ENCODE results near the gene PPP1R1C. TPM values are rescaled to one million over a fixed set of nuclear protein-coding genes. Genes with fewer than 3 reads are reported as not detected.
"Not testable (repeated sequence)": the region's sequence is repeated elsewhere in the genome, so short reads cannot be mapped to it uniquely, and the experiment has no call there.

Gene PPP1R1C
- total and polyA plus RNA-seq, 2 donors: 2.4 to 3.4 TPM

- DNase-seq (ENCODE audit: extremely low spot score): no peak
- Histone ChIP-seq H3K27ac (ENCODE audit: low read depth) (no peak overlapping the region), H3K36me3 (ENCODE audit: insufficient read depth) (no peaks in the 10 kb centered on the region), H3K4me3 (ENCODE audit: low read depth, low read length) (no peak overlapping the region), H3K4me1 (ENCODE audit: insufficient read depth) (no peaks in the 10 kb centered on the region)
- WGBS: 96% methylated on average over 5 of the region's 5 CpGs
Measured at GRCh38 chr2:182015334-182016109, 29.9 kb downstream of the PPP1R1C start.

GRCh38 chr2:182018218-182018617 lies 32.6 kb downstream of the PPP1R1C start:
- WGBS: 86% methylated on average over 1 of the region's 1 CpG
- H3K4me1 ChIP-seq (ENCODE audit: insufficient read depth): no peaks in the 10 kb centered on the region
- no peaks in the 10 kb centered on the region for H3K36me3 ChIP-seq (ENCODE audit: insufficient read depth)
- no peak for DNase-seq (ENCODE audit: extremely low spot score)
- H3K27ac ChIP-seq (ENCODE audit: low read depth): no peak overlapping the region
- H3K4me3 ChIP-seq (ENCODE audit: low read depth, low read length): no peak overlapping the region

- WGBS: 62% methylated on average over 2 of the region's 2 CpGs
- H3K27ac ChIP-seq (ENCODE audit: low read depth): no peak overlapping the region
- H3K36me3 ChIP-seq (ENCODE audit: insufficient read depth): no peaks in the 10 kb centered on the region
- no peak overlapping the region for H3K4me3 ChIP-seq (ENCODE audit: low read depth, low read length)
- no peak for DNase-seq (ENCODE audit: extremely low spot score)
- no peaks in the 10 kb centered on the region for H3K4me1 ChIP-seq (ENCODE audit: insufficient read depth)
Measured at GRCh38 chr2:182019731-182020130, 34.1 kb downstream of the PPP1R1C start.

- no peak overlapping the region for H3K27ac ChIP-seq (ENCODE audit: low read depth)
- 55% methylated on average over 4 of the region's 4 CpGs for WGBS
Measured at GRCh38 chr2:182020286-182021070, 34.8 kb downstream of the PPP1R1C start.

GRCh38 chr2:182023235-182023634 lies 37.6 kb downstream of the PPP1R1C start:
- Histone ChIP-seq H3K36me3 (ENCODE audit: insufficient read depth) (no peaks in the 10 kb centered on the region), H3K4me3 (ENCODE audit: low read depth, low read length) (no peak overlapping the region), H3K4me1 (ENCODE audit: insufficient read depth) (no peaks in the 10 kb centered on the region), H3K27ac (ENCODE audit: low read depth) (no peak overlapping the region)
- DNase-seq (ENCODE audit: extremely low spot score): no peak

More at GRCh38 chr2:182020286-182021070, 34.8 kb downstream of the PPP1R1C start:
- H3K4me3 ChIP-seq (ENCODE audit: low read depth, low read length): no peak overlapping the region
- no peaks in the 10 kb centered on the region for H3K36me3 ChIP-seq (ENCODE audit: insufficient read depth)
- no peaks in the 10 kb centered on the region for H3K4me1 ChIP-seq (ENCODE audit: insufficient read depth)
- DNase-seq (ENCODE audit: extremely low spot score): no peak

- not testable (repeated sequence) for H3K36me3 ChIP-seq (ENCODE audit: insufficient read depth); H3K27ac ChIP-seq (ENCODE audit: low read depth); H3K4me1 ChIP-seq (ENCODE audit: insufficient read depth); DNase-seq (ENCODE audit: extremely low spot score); H3K4me3 ChIP-seq (ENCODE audit: low read depth, low read length)
- WGBS: 82% methylated on average over 21 of the region's 21 CpGs
Measured at GRCh38 chr2:182030875-182031274, 45.2 kb downstream of the PPP1R1C start.

GRCh38 chr2:182031956-182032355 lies 46.3 kb downstream of the PPP1R1C start:
- Histone ChIP-seq H3K4me1 (ENCODE audit: insufficient read depth) (no peaks in the 10 kb centered on the region), H3K27ac (ENCODE audit: low read depth) (no peak overlapping the region)
- 71% methylated on average over 2 of the region's 2 CpGs for WGBS

GRCh38 chr2:182033449-182033848 lies 47.8 kb downstream of the PPP1R1C start:
- WGBS: 84% methylated on average over 3 of the region's 3 CpGs

More at GRCh38 chr2:182031956-182032355, 46.3 kb downstream of the PPP1R1C start:
- Histone ChIP-seq H3K4me3 (ENCODE audit: low read depth, low read length) (no peak overlapping the region), H3K36me3 (ENCODE audit: insufficient read depth) (no peaks in the 10 kb centered on the region)
- DNase-seq (ENCODE audit: extremely low spot score): no peak

GRCh38 chr2:182038576-182038975 lies 52.9 kb downstream of the PPP1R1C start:
- Histone ChIP-seq H3K27ac (ENCODE audit: low read depth) (no peak overlapping the region), H3K4me1 (ENCODE audit: insufficient read depth) (no peaks in the 10 kb centered on the region), H3K36me3 (ENCODE audit: insufficient read depth) (no peaks in the 10 kb centered on the region), H3K4me3 (ENCODE audit: low read depth, low read length) (no peak overlapping the region)
- DNase-seq (ENCODE audit: extremely low spot score): no peak
- 30% methylated on average over 1 of the region's 1 CpG for WGBS

More at GRCh38 chr2:182033449-182033848, 47.8 kb downstream of the PPP1R1C start:
- no peak overlapping the region for H3K4me3 ChIP-seq (ENCODE audit: low read depth, low read length)
- no peak overlapping the region for H3K27ac ChIP-seq (ENCODE audit: low read depth)
- no peaks in the 10 kb centered on the region for H3K4me1 ChIP-seq (ENCODE audit: insufficient read depth)
- H3K36me3 ChIP-seq (ENCODE audit: insufficient read depth): no peaks in the 10 kb centered on the region
- DNase-seq (ENCODE audit: extremely low spot score): no peak

GRCh38 chr2:182043021-182043420 lies 57.4 kb downstream of the PPP1R1C start:
- no peaks in the 10 kb centered on the region for H3K4me1 ChIP-seq (ENCODE audit: insufficient read depth)
- H3K4me3 ChIP-seq (ENCODE audit: low read depth, low read length): no peak overlapping the region
- H3K27ac ChIP-seq (ENCODE audit: low read depth): no peak overlapping the region
- DNase-seq (ENCODE audit: extremely low spot score): no peak
- WGBS: 49% methylated on average over 1 of the region's 1 CpG
- no peaks in the 10 kb centered on the region for H3K36me3 ChIP-seq (ENCODE audit: insufficient read depth)

GRCh38 chr2:182043861-182044260 lies 58.2 kb downstream of the PPP1R1C start:
- Histone ChIP-seq H3K4me1 (ENCODE audit: insufficient read depth) (no peaks in the 10 kb centered on the region), H3K4me3 (ENCODE audit: low read depth, low read length) (no peak overlapping the region)
- 95% methylated on average over 4 of the region's 4 CpGs for WGBS

GRCh38 chr2:182047544-182047943 lies 61.9 kb downstream of the PPP1R1C start:
- Histone ChIP-seq H3K27ac (ENCODE audit: low read depth) (no peak overlapping the region), H3K4me1 (ENCODE audit: insufficient read depth) (no peaks in the 10 kb centered on the region), H3K36me3 (ENCODE audit: insufficient read depth) (no peaks in the 10 kb centered on the region), H3K4me3 (ENCODE audit: low read depth, low read length) (no peak overlapping the region)
- no peak for DNase-seq (ENCODE audit: extremely low spot score)

More at GRCh38 chr2:182043861-182044260, 58.2 kb downstream of the PPP1R1C start:
- Histone ChIP-seq H3K36me3 (ENCODE audit: insufficient read depth) (no peaks in the 10 kb centered on the region), H3K27ac (ENCODE audit: low read depth) (no peak overlapping the region)
- DNase-seq (ENCODE audit: extremely low spot score): no peak

GRCh38 chr2:182048088-182048487 lies 62.4 kb downstream of the PPP1R1C start:
- DNase-seq (ENCODE audit: extremely low spot score): no peak
- Histone ChIP-seq H3K4me1 (ENCODE audit: insufficient read depth) (no peaks in the 10 kb centered on the region), H3K36me3 (ENCODE audit: insufficient read depth) (no peaks in the 10 kb centered on the region), H3K27ac (ENCODE audit: low read depth) (no peak overlapping the region), H3K4me3 (ENCODE audit: low read depth, low read length) (no peak overlapping the region)
- WGBS: 95% methylated on average over 2 of the region's 2 CpGs

GRCh38 chr2:182048621-182049020 lies 63.0 kb downstream of the PPP1R1C start:
- WGBS: 97% methylated on average over 2 of the region's 2 CpGs
- Histone ChIP-seq H3K4me1 (ENCODE audit: insufficient read depth) (no peaks in the 10 kb centered on the region), H3K36me3 (ENCODE audit: insufficient read depth) (no peaks in the 10 kb centered on the region), H3K4me3 (ENCODE audit: low read depth, low read length) (no peak overlapping the region), H3K27ac (ENCODE audit: low read depth) (no peak overlapping the region)
- DNase-seq (ENCODE audit: extremely low spot score): no peak

All from urinary bladder (tissue), 4 donors.